CD4-positive, alpha-beta T cell (primary cell): ENCODE results near the gene VMO1. TPM values are rescaled to one million over a fixed set of nuclear protein-coding genes. Genes with fewer than 3 reads are reported as not detected.

Experiments used
- ATAC-seq: fragments of 200-7000 bp; cut with Tn5 transposase; one replicate; pipeline ENCODE4 v1.10.0; 2022; ENCODE audit warnings: mild to moderate bottlenecking; ENCODE audit not compliant: poor library complexity
- CTCF ChIA-PET: fragments of 350-600 bp; sonication (Branson Sonifier 250); formaldehyde crosslinking; loops from one replicate; lab custom pipeline; 2021; ENCODE audit warnings: antibody characterized with exemption, inconsistent platforms; lab: Charles Lee
- POLR2A ChIA-PET: fragments of 350-600 bp; sonication (Branson Sonifier 250); formaldehyde crosslinking; loops from one replicate; lab custom pipeline; 2021; ENCODE audit warnings: antibody characterized with exemption, inconsistent platforms; lab: Charles Lee
- DNase-seq, 14 experiments: peaks; one replicate each; pipeline ENCODE4 v3.0.0-alpha.2; 2013 to 2020; ENCODE audit warnings: mixed read lengths in 2 of 14
- H3K27ac ChIP-seq, 2 donors: one replicate each; pipeline versions ENCODE4 v1.5.1 to v1.7.0; 2013; ENCODE audit warnings: low read length in 2 of 2, low read depth in 1 of 2, mild to moderate bottlenecking in 1 of 2
- H3K27me3 ChIP-seq, 2 experiments: 1 replicate in 1 of 2; 2 replicates in 1 of 2; pipeline versions ENCODE4 v1.6.1 to v1.7.0; 2013; ENCODE audit warnings: low read length in 2 of 2, control low read depth in 1 of 2, mild to moderate bottlenecking in 1 of 2, moderate library complexity in 1 of 2; ENCODE audit not compliant: insufficient read depth in 2 of 2, control insufficient read depth in 1 of 2
- H3K36me3 ChIP-seq: one replicate; pipeline ENCODE4 v1.6.1; 2013; ENCODE audit warnings: low read length, control low read depth; ENCODE audit not compliant: insufficient read depth
- H3K4me1 ChIP-seq: one replicate; pipeline ENCODE4 v1.6.1; 2013; ENCODE audit warnings: low read length, control low read depth; ENCODE audit not compliant: insufficient read depth
- H3K4me3 ChIP-seq: one replicate; pipeline ENCODE4 v1.5.1; 2013; ENCODE audit warnings: mild to moderate bottlenecking, low read length, moderate library complexity
- H3K9me3 ChIP-seq, 2 experiments: 1 replicate in 1 of 2; 2 replicates in 1 of 2; pipeline versions ENCODE4 v1.6.1 to v1.7.0; 2013; ENCODE audit warnings: low read length in 2 of 2, mild to moderate bottlenecking in 2 of 2, control low read depth in 1 of 2, moderate library complexity in 1 of 2; ENCODE audit not compliant: control insufficient read depth in 1 of 2, insufficient read depth in 1 of 2
- H3K27ac Mint-ChIP-seq: one replicate; pipeline ENCODE4 v1.8.0; 2020; ENCODE audit warnings: mixed read lengths
- H3K27me3 Mint-ChIP-seq: one replicate; pipeline ENCODE4 v1.8.0; 2021; ENCODE audit warnings: mixed read lengths
- H3K36me3 Mint-ChIP-seq: one replicate; pipeline ENCODE4 v1.8.0; 2021; ENCODE audit warnings: low read depth, mixed read lengths
- H3K4me1 Mint-ChIP-seq: one replicate; pipeline ENCODE4 v1.8.0; 2021; ENCODE audit warnings: low read depth, mixed read lengths
- H3K4me3 Mint-ChIP-seq: one replicate; pipeline ENCODE4 v1.8.0; 2020; ENCODE audit warnings: mild to moderate bottlenecking, mixed read lengths
- H3K9me3 Mint-ChIP-seq: one replicate; pipeline ENCODE4 v1.8.0; 2020; ENCODE audit warnings: mixed read lengths
- CTCF ChIP-seq: fragments of 200-600 bp; IDR thresholded peaks from one replicate; pipeline ENCODE4 v1.8.0; 2022; ENCODE audit warnings: antibody characterized with exemption, mild to moderate bottlenecking
- intact Hi-C, 2 experiments: fragments of 100-400 bp; cut with DNase I in 1 of 2; cut with micrococcal nuclease in 1 of 2; formaldehyde crosslinking; loops; one replicate each; pipeline versions ENCODE4 v1.15.1 to v1.9.0; 2023 to 2025; cut with DNase I, micrococcal nuclease
- total RNA-seq, 174 experiments: library from RNA in 2 of 174; stranded (reverse) in 2 of 174; gene quantifications; one replicate each; pipeline ENCODE4 v1.2.3 and lab custom pipeline; 2021 to 2026

VMO1 gene
- total RNA-seq, 2 experiments from 2014 or later: not detected

- Mint-ChIP-seq H3K9me3 (no peaks in the 10 kb centered on the region), H3K27ac (no peak within 1 kb of the TSS), H3K36me3 (no peaks in the 10 kb centered on the region), H3K27me3 (peaks cover 16% of the 10 kb centered on the region), H3K4me1 (peaks cover 7% of the 10 kb centered on the region), H3K4me3 (no peak within 1 kb of the TSS)
- intact Hi-C loops: no loop called here
- TF ChIP-seq CTCF: no peak
- Histone ChIP-seq H3K4me3 (no peak within 1 kb of the TSS), H3K9me3 (no peaks in the 10 kb centered on the region), H3K4me1 (peaks cover 10% of the 10 kb centered on the region), H3K27me3 (peaks cover 0 to 3% of the 10 kb centered on the region in 2 experiments), H3K27ac (no peak within 1 kb of the TSS), H3K36me3 (no peaks in the 10 kb centered on the region)
- peak; percentile 46 for ATAC-seq
- POLR2A ChIA-PET: interaction anchor here (2.1 kb wide), 1 partner anchor 19 kb away, joined by 8 read pairs; no protein-coding TSS in a partner anchor
- CTCF ChIA-PET: interaction anchor here (1.3 kb wide), 1 partner anchor 18 kb away, joined by 5 read pairs; no protein-coding TSS in a partner anchor
- DNase-seq: peak in 1 of 14 experiments; percentile 51
Observed at GRCh38 chr17:4771519-4772234, 14.5 kb downstream of the VMO1 start, which contains the start of gene TM4SF5. TM4SF5 (plus strand) TSS chr17:4771886; CDS start chr17:4771923, 37 bp downstream.

DNA sequence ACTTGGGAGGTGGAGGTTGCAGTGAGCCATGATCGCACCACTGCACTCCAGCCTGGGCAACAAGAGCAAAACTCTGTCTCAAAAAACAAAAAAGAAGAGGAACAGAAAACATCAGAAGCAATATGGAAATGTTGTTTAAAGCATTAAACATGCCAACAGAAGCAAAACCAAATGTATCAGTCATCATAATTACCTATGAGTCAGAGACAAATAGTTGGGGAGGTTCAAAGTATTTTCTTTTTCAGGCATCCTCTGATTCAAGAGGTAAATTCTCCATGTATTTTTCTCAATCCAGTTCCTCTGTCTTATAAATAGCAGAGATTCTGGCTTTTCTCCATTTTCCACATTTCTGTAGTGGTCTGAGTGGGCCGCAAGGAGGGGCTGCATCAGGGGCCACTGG is 16.5 kb downstream of the VMO1 start:
- Mint-ChIP-seq H3K4me1 (peaks cover 7% of the 10 kb centered on the region), H3K9me3 (no peaks in the 10 kb centered on the region), H3K27me3 (peaks cover 16% of the 10 kb centered on the region), H3K4me3 (no peak overlapping the region), H3K27ac (no peak overlapping the region), H3K36me3 (no peaks in the 10 kb centered on the region)
- no peak for TF ChIP-seq CTCF
- Histone ChIP-seq H3K9me3 (no peaks in the 10 kb centered on the region), H3K27ac (no peak overlapping the region), H3K4me1 (peaks cover 10% of the 10 kb centered on the region), H3K27me3 (peaks cover 0 to 3% of the 10 kb centered on the region in 2 experiments), H3K4me3 (no peak overlapping the region), H3K36me3 (no peaks in the 10 kb centered on the region)
- ATAC-seq: no peak
- DNase-seq: no peak
- intact Hi-C loops: no loop called here
- POLR2A ChIA-PET: no interaction called here
- CTCF ChIA-PET: no interaction called here

GRCh38 chr17:4768298-4768697 is 17.9 kb downstream of the VMO1 start:
- peaks cover 7% of the 10 kb centered on the region for H3K4me1 Mint-ChIP-seq
- H3K4me3 Mint-ChIP-seq: no peak overlapping the region
- no peak overlapping the region for H3K27ac Mint-ChIP-seq
- peaks cover 11% of the 10 kb centered on the region for H3K27me3 Mint-ChIP-seq
- H3K36me3 Mint-ChIP-seq: no peaks in the 10 kb centered on the region
- POLR2A ChIA-PET: no interaction called here
- Histone ChIP-seq H3K27me3 (no peaks in the 10 kb centered on the region), H3K9me3 (no peaks in the 10 kb centered on the region), H3K4me3 (no peak overlapping the region), H3K36me3 (no peaks in the 10 kb centered on the region), H3K27ac (no peak overlapping the region), H3K4me1 (peaks cover 10% of the 10 kb centered on the region)
- CTCF ChIA-PET: no interaction called here
- ATAC-seq (no peak), DNase-seq (peak in 2 of 14 experiments; percentile 41 to 48)
- intact Hi-C loops: no loop called here
- H3K9me3 Mint-ChIP-seq: no peaks in the 10 kb centered on the region
- TF ChIP-seq CTCF: no peak
